ENCODE data around the gene SERPINA6.
"Not testable (repeated sequence)": the region's sequence is repeated elsewhere in the genome, so short reads cannot be mapped to it uniquely, and the experiment has no call there.

Gene SERPINA6, protein sequence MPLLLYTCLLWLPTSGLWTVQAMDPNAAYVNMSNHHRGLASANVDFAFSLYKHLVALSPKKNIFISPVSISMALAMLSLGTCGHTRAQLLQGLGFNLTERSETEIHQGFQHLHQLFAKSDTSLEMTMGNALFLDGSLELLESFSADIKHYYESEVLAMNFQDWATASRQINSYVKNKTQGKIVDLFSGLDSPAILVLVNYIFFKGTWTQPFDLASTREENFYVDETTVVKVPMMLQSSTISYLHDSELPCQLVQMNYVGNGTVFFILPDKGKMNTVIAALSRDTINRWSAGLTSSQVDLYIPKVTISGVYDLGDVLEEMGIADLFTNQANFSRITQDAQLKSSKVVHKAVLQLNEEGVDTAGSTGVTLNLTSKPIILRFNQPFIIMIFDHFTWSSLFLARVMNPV

DNA sequence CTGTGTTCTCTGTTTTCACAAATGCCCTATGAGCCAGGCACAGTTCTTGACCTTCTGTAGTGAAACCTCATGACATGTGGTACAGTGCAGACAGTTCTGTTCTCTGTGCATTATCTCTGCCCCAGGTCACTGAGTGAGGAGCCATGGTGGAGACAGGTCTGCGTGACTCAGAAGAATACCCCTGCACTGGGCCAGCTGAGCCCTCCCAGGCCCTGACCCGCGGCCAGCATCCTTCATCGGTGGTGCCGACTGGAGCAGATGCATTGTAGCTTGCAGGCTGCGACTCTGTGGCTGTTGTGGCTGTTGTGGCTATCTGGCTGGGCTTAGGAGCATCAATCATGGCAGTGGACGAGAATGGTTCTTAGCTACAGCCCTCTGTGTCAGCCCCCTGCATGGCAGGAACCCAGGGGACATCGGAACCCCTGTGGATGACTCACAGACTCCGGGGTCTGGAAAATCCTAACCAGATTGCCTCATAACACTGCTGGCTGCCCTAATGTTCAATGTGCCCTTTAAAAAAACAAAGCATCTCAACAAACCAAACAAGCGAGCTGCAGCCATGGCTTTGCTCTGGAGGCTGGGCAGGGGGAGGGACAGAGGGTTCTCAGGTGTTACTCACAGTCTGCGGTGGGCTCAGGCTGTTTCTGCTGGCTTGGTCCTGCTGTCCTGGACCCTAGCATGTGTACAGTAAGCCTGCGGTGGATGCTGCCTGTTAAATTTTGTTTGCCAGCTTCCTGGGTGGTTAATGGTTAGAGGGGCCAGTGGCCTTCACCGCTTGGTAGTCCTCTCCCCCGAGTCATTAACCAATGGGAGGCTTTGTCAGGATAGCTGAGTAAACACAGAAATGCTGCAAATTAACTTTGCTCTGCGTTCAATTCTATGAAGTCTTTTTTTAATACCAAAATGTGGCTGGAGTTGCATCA, at the start of gene SERPINA6:
SERPINA6 (minus strand) TSS at position 689 of the 923 bp plus-strand sequence. CDS start 8,688 bp downstream, outside the sequence.
- in situ Hi-C loops (cut with HindIII; ENCODE audit: low sequenced_read_pairs): no loop called here

GRCh38 chr14:94372021-94372605, 49.0 kb upstream of the SERPINA6 start:
- in situ Hi-C loops (cut with HindIII; ENCODE audit: low sequenced_read_pairs): no loop called here

DNA sequence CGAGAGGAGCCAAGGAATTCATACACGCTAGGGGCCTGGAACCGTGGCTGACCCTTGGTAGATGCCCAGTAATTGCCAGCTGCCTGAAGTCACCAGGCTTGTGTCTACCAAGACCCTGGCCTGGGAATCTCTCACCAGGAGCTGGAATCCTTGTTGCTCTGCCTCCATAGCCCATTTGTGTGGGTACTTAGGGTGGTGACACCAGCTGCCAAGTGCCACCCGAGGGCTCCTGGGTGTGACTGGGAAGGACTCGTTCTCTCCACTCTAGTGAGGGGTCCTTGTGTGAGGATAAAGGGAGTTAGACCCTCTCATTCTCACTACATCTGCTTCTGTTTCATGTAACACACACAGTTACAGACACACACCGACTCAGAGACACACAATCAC, 47.4 kb upstream of the SERPINA6 start:
- in situ Hi-C loops (cut with HindIII; ENCODE audit: low sequenced_read_pairs): no loop called here

DNA sequence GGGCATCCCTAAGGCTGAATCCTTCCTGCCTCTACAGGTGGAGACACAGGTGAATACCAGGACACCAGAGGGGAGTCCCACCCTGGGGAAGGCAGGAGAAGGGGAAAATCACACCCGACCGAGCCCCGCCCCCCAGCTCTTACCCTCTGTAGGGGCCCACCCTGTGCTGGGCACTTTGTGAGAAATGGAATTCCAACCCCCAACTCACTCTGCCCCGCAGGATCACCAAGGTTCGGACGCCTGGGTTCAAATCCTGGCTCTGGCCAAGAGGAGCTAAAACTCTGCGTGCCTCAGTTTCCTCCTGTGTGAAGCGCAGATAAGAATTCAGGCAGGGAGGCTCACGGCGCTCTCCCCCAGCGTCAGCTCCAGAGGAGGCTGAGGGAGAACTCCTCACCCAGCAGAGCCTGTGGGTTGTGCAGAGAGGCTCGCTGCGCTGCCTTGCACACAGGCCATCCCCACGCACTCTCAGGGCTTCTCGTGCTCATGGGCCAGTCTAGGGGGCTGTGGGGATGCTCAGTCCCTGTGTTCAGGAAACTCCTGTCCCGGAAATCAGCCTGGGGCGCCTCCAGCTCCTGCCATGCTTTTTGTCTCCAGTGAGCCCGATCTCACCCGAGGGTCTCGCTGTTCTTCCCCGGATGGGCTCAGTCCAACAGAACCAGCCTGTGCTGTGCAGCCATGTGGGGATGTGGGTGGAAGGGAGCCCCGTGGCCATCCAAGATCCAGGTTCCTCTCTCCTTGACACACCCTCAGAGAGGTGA, 46.8 kb upstream of the SERPINA6 start:
- in situ Hi-C loops (cut with HindIII; ENCODE audit: low sequenced_read_pairs): not testable (repeated sequence)

- in situ Hi-C loops (cut with HindIII; ENCODE audit: low sequenced_read_pairs): no loop called here
These were observed 45.8 kb upstream of the SERPINA6 start for GRCh38 chr14:94368956-94369355.

DNA sequence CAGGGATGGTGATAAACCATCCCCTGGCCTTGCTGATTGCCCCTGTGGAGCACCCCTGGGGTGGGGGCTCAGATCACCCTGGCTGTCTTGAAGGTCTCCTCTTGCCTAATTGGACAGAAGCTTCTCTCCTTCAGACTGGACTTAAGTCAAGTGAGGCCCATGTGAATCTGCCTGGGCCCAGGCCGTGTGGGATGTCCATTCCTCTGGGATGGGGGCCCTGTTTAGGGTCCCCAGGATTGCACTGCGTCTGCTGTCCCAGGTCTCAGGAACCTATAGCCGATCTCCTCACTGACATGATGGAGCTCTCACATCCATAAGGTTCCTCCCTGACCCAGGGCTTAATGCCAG, 45.1 kb upstream of the SERPINA6 start:
- in situ Hi-C loops (cut with HindIII; ENCODE audit: low sequenced_read_pairs): no loop called here

GRCh38 chr14:94367347-94368242, 44.5 kb upstream of the SERPINA6 start:
- in situ Hi-C loops (cut with HindIII; ENCODE audit: low sequenced_read_pairs): no loop called here

- in situ Hi-C loops (cut with HindIII; ENCODE audit: low sequenced_read_pairs): no loop called here
These were observed 43.2 kb upstream of the SERPINA6 start, which contains the start of gene SERPINA2 for GRCh38 chr14:94366146-94366915. SERPINA2 (minus strand) TSS chr14:94366698.

DNA sequence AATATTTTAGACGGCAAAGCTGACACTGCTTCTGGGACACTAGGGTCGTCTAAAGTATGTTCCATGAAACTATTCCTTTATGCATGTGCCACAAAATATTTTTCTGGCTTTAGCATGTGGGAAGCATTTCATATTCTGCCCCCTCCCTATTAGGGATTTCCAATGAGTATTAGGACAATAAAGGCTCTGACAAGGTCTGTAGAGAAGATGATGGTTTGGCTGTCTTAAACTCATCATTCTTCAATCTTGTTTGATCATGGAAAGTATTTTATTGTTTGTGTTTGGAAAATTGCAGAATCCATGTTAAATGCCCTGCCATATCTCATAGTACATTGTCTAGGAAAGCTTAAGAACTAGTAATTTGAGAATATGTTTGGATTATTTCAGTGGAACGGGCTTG, 42.5 kb upstream of the SERPINA6 start:
- in situ Hi-C loops (cut with HindIII; ENCODE audit: low sequenced_read_pairs): no loop called here

DNA sequence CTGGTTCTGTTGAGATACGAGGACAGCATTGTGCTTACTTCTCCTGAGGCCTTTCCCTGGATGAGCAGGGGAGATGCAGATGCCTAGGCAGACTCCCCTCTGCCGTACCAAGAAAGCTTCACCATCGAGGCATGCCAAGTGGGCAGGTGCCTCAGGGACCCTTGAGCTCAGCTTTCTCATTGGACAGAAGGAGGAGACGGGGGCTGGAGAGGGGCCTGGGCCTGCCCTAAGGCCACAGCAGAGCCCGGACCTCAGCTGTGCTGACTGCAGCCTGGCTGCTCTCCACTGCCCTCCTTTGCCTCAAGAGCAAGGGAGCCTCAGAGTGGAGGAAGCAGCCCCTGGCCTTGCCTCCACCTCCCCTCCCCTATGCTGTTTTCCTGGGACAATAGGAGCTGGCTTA, 41.8 kb upstream of the SERPINA6 start:
- in situ Hi-C loops (cut with HindIII; ENCODE audit: low sequenced_read_pairs): no loop called here

DNA sequence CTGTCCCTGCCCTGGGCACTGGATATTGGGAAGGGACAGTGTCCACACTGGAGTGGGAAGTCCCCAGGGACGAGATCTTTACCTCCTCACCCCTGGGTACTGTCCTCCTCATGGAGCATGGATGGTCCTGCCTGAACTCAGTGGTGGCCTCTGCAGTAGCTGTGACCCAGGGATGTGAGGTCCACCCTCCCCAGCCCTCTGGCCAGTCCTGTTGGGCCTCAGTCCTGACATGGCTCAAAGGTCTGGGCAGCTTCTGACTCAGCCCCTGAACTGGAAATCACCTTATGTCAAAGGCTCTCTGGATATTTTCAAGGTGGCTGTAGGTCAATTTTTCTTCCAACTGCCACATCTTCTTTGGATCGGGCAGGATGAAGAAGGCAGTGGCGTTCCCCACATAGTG, 40.9 kb upstream of the SERPINA6 start:
- in situ Hi-C loops (cut with HindIII; ENCODE audit: low sequenced_read_pairs): no loop called here

DNA sequence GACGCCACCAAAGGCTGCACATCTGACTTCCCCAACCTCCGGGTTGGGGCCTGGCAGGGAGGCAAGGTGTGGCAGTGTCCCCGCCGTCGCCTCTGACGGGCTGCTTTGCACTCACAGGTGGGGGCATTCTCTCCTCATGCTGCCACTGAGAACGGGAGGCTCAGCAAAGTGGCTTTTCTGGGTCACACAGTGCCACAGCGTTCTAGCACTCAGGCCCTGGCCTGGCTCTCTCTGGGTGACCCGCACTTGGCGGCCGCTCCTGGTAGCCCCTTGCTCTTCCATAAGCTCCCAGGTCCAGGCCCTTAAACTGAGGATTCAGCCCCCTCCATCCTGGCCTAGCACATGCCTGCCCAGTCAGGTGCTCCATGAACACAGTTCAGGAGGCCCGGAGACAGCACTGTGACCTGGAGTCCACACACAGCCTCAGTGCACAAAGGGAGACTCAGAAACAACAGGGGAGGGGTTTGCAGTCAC, 40.1 kb upstream of the SERPINA6 start:
- in situ Hi-C loops (cut with HindIII; ENCODE audit: low sequenced_read_pairs): no loop called here

DNA sequence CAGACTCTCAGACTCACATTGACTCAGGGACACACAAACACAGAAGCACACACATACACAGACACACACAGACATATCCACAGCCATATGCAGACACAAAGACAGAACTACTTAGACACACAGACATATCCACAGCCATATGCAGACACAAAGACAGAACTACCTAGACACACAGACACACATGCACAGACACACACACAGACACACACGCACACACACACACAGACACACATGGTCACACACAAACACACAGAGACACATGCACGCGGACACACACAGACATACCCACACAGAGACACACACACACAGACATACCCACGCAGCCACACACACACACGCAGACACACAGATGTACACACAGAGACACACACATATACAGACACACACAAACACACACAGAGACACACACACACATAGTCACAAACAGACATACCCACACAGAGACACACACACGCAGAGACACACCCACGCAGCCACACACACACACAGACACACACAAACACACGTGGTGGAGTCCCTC, 39.5 kb upstream of the SERPINA6 start:
- in situ Hi-C loops (cut with HindIII; ENCODE audit: low sequenced_read_pairs): no loop called here

DNA sequence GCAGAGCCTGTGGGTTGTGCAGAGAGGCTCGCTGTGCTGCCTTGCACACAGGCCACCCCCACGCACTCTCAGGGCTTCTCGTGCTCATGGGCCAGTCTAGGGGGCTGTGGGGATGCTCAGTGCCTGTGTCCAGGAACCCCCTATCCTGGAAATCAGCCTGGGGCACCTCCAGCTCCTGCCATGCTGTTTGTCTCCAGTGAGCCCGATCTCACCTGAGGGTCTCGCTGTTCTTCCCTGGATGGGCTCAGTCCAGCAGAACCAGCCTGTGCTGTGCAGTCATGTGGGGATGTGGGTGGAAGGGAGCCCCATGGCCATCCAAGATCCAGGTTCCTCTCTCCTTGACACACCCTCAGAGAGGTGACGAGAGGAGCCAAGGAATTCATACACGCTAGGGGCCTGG, 38.5 kb upstream of the SERPINA6 start:
- in situ Hi-C loops (cut with HindIII; ENCODE audit: low sequenced_read_pairs): no loop called here

DNA sequence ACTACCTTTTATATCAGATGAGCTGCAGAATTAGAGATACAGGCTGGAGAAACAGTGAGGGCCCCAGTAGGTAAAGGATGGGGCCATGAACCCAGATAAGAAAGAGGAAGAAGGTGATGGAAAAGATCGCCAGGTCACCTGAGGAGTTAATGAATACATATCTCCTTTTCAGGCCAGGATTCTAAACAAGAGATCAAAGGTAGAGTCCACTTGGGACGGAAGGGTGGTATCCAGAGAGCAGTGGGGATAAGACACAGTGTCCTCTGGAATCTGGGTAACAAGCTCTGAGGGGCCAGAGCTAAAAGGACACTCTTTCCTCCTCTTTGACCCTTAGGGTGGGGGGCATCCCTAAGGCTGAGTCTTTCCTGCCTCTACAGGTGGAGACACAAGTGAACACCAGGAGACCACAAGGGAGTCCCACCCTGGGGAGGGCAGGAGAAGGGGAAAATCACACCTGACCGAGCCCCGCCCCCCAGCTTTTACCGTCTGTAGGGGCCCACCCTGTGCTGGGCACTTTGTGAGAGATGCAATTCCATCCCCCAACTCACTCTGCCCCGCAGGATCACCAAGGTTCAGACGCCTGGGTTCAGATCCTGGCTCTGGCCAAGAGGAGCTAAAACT, 37.9 kb upstream of the SERPINA6 start:
- in situ Hi-C loops (cut with HindIII; ENCODE audit: low sequenced_read_pairs): no loop called here

- in situ Hi-C loops (cut with HindIII; ENCODE audit: low sequenced_read_pairs): no loop called here
These were observed 34.0 kb upstream of the SERPINA6 start for GRCh38 chr14:94357166-94357565.

DNA sequence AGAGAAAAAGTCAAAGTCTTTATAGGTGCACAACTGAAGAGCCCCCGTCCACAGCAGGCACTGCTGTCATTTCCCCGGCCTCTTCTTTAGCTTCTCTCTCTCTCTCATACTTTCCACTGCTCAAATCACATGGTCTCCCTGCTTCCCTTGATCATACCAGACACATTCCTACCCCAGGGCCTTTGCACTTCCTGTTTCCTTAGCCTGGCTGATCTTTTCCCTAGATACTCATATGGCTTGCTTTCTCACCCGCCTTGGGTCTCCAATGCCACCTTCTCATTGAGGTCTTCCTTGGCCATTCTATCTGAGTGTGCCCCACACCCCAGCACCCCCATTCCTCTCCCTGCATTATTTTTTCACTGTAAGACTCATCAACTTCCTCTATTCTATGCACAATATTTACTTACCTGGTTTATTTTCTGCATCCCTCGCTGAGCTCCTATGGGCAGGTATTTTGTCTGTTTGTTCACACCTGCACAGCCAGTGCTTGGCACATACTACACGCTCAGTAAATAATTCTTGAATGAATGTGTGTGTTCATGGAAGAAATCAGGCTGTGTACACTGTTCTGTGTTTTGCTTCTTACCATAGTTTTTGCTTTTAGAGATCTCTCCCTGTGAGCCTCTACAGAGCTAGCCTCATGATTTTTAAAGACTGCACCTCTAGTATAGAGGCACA, 33.4 kb upstream of the SERPINA6 start:
- in situ Hi-C loops (cut with HindIII; ENCODE audit: low sequenced_read_pairs): no loop called here
